Stimulated activated CD4-positive, alpha-beta T cell treated with anti-CD3 and anti-CD28 coated beads, Interleukin-4, amount 100 ng/mL, for 1 hour (primary cell): ENCODE measurements around the gene TDG.
"Not testable (repeated sequence)": the region's sequence is repeated elsewhere in the genome, so short reads cannot be mapped to it uniquely, and the experiment has no call there.

ENCODE experiments used
- DNase-seq: peaks from one replicate; pipeline ENCODE4 v3.0.0-alpha.2; 2020

Gene TDG

DNA sequence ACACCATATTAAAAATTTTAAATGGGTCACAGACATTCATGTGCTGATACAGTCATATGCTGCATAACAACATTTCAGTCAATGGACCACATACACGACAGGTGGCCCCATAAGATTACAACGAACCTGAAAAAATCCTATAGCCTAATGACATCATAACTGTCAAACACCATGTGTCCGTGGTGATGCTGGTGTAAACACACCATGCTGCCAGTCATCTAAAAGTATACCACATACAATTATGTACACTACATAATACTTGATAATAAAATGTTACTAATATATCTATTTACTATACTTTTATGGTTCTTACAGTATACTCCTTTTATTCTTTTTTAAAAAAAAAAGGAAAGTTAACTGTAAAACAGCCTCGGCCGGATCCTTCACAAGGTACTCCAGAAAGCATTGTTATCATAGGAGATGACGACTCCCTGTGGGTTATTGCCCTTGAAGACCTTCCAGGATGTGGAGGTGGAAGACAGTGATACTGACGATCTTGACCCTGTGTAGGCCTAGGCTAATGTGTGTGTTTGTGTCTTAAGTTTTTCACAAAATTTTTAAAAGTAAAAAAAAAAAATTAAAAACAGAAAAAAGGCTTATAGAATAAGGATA, 5.0 kb upstream of the TDG start:
- DNase-seq: no peak

DNA sequence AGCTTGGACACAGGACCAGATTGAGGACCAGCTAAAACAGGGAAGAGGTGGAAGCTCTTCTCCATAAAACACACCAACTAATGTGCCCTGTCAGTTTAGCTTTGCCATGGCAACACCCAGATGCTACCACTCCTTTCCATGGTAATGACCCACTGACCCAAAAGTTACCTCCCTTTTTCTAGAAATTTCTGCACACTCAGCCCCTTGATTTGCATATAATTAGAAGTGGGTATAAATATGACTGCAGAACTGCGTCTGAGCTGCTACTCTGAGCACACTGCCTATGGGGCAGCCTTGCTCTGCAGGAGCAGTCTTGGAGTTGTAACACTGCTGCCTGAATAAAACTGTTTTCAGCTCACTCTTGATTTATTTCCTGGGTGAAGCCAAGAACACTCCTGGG, 3.2 kb upstream of the TDG start:
- no peak for DNase-seq

- no peak for DNase-seq
Observed at GRCh38 chr12:103964805-103965204, 867 bp upstream of the TDG start.

GRCh38 chr12:103965255-103965589, 450 bp upstream of the TDG start:
- DNase-seq: no peak

DNA sequence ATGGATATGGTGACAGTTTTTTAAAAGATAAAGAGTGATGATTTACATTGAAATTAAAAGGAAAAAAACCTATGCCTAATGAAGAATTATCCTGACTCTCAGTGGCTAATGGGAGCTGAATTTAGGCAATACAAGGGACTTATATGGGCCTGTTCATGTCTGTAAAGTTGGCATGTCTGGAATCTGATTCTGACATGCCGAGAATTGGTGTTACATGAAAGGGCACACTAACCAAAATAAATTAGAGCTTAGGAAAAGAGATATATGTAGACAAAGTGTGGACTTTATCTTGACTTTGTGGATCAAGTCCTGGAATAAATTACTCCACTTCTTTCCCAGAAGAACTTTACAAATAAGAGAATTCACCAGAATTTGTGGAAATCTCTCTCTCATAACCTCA, 1.1 kb downstream of the TDG start:
- no peak for DNase-seq

GRCh38 chr12:103969391-103969790, 3.7 kb downstream of the TDG start:
- DNase-seq: no peak

DNA sequence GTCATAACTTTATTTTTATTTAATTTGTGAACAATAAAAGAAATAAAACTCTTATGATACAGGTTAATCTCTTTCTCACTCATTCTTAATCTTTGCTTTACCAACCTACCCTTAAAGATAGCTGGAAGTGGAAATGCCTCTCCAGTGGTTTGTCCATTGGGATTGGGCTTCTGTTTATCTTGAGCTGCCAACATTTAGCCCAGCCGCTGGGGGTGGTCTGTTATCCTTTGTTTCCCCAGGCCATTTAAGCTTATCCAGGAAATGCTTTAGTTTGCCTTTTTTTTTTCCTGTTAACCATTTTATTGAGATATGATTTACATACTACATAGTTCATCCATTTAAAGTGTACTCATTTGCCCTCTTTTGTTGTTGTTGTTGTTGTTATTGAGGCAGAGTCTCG, 8.2 kb downstream of the TDG start:
- DNase-seq: no peak

- DNase-seq: no peak
Observed at GRCh38 chr12:103975368-103975767, 9.7 kb downstream of the TDG start.

- no peak for DNase-seq
Observed at GRCh38 chr12:103978384-103978982, 12.8 kb downstream of the TDG start.

DNA sequence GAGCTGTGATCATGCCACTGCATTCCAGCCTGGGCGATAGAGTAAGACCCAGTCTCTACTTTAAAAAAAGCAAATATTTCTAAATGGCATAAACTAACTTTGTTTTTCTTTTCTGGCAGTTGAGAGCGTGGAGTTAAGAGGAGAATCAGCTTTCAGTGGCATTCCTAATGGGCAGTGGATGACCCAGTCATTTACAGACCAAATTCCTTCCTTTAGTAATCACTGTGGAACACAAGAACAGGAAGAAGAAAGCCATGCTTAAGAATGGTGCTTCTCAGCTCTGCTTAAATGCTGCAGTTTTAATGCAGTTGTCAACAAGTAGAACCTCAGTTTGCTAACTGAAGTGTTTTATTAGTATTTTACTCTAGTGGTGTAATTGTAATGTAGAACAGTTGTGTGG, 21.2 kb downstream of the TDG start:
- DNase-seq: no peak

- DNase-seq: no peak
Observed at GRCh38 chr12:103994235-103994634, 28.6 kb downstream of the TDG start.

GRCh38 chr12:103996595-103996994, 30.9 kb downstream of the TDG start:
- DNase-seq: no peak

DNA sequence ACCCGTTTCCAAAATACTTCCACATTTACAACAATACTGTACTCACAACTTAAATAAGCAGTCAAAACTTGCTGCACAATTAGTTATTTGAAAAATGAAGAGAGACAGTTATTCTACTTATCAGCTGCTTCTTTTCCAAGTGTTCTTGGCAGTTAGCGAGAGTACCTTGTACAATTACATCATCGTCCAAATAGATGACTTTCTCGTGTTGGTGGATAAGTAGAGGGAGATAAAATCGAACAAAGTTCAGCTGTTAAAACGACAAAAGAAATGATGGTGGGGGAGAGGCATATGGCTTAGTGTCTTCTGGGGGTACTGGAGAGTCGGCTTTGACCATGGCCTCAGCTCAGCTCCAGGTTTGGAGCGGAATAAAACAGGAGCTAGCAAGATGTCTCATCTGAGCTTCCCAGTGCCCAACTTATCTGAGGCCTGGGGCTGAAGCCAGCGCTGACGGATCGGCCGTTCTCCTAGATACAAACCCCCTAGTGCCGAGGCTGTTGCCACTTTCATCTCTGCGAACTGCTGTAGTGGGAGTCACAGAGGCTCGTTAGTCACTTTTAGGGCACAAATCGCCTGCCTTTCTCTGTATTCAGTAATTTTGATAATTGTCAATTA, 31.7 kb downstream of the TDG start:
- no peak for DNase-seq

DNA sequence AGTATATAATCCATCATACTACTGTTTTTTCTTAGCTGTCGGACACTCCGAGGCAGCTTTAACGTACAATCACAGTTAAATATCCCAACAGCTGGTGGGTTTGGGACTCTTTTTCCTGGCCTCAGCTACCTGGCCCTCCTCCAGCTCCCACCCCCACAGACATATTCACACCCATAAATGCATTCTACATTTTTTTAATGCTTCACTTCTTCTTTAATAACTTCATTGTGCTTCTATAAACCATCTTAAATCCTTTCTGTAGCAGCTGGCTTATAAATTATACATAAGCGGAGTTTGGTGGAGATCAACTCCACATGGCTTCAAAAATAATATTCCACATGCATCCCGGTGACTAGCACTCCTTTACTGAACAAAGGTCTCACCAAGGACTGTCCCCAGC, 33.3 kb downstream of the TDG start:
- DNase-seq: no peak

GRCh38 chr12:104000807-104001434, 35.2 kb downstream of the TDG start:
- DNase-seq: no peak

GRCh38 chr12:104002686-104003085, 37.0 kb downstream of the TDG start:
- DNase-seq: no peak

DNA sequence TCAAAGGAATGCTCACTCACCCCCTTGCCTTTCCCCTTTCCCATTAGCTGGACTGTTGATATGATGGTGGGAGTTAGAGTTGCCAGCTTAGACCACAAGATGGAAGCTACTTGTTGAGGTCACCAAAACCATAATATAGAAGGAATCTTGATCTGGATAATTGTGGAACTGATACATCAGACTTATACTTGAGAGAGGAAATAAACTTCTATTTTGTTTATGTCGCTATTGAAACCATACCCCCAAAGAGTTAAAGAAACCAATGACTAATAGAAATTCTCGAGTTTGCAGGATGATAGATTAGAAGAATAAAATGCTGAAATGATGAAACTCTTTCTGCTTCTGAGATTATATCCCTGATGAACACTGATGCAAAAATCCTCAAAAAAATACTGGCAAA, 37.9 kb downstream of the TDG start:
- DNase-seq: no peak

DNA sequence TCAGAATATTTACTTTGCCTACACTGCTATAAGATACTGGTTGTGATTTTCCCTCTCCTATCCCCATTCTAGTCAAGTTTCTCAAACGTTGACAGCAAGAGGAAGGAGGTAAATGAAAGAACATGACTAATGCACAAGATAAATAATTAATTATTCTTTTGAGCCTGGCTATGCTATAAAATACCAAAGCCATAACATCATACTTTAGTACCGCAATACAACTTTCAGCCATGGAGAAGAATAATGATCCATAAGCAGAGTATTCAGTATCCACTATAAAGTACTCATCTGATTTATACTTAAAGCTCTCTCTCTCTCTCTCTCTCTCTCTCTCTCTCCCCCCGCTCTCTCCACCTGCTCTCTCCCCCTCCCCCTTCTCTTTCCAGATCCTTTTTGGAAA, 41.3 kb downstream of the TDG start:
- DNase-seq: no peak

DNA sequence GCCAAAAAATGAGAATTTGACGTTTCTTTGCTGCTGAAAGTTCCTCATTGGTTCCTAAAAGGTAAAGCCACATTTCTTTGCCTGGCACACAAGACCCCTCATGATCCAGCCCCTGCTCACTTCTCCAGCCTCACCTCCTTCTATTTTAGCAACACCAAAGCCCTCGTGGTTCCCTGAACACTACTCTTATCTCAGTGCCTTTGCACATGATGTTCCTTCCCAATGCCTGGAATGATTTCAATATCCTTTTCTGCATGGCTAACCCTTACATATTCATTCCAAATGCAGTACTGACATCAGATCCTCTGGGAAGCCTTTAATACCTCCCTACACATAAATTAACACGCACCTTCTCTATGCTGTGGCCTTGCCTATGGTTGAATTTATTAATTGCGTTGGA, 44.4 kb downstream of the TDG start:
- DNase-seq: no peak

- DNase-seq: no peak
Observed at GRCh38 chr12:104010606-104011169, 45.0 kb downstream of the TDG start.

GRCh38 chr12:104011253-104011652, 45.6 kb downstream of the TDG start:
- no peak for DNase-seq

- DNase-seq: no peak
Observed at GRCh38 chr12:104012331-104012730, 46.7 kb downstream of the TDG start.

DNA sequence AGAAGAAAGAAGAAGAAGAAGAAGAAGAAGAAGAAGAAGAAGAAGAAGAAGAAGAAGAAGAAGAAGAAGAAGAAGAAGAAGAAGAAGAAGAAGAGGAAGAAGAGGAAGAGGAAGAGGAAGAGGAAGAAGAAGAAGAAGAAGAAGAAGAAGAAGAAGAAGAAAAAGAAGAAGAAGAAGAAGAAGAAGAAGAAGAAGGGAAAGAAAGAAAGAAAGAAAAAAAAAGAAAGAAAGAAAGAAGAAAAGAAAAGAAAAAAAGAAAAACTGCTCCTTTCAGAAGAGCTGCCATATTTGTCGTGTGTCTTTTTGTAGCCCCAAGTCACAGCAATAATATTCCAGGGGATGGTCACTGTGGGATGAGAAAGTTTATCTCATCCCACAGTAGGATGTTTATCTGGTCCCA, 56.2 kb downstream of the TDG start:
- not testable (repeated sequence) for DNase-seq

DNA sequence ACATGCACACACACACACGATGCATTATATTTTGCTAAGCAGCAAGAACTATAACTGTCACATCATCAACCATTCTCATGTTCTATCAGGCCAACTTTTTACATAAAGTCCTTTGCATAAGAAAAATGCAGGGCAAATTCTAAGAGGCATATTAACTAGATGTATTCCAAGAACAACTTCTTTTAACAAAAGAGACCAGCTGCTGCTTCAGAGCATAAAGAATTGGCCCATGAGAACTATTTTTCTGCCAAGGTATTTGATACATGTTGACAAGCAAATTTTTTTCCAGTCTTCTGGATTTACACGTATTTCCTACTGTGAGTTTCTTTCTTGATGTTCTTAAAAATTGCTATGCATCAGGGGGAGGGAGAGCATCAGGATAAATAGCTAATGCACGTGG, 57.1 kb downstream of the TDG start:
- DNase-seq: no peak
